B cell (primary cell): Measurements from ENCODE around the gene CTNNA2. TPM values are rescaled to one million over a fixed set of nuclear protein-coding genes. Genes with fewer than 3 reads are reported as not detected.

Experiments
- ATAC-seq: fragments of 200-7000 bp; cut with Tn5 transposase; one replicate; pipeline ENCODE4 v1.10.0; 2021; ENCODE audit warnings: low read depth, mild to moderate bottlenecking, moderate number of reproducible peaks, moderate library complexity
- CTCF ChIA-PET: fragments of 350-600 bp; sonication (Branson Sonifier 250); formaldehyde crosslinking; loops from one replicate; lab custom pipeline; 2021; ENCODE audit warnings: antibody characterized with exemption, inconsistent platforms; lab: Charles Lee
- POLR2A ChIA-PET: fragments of 350-600 bp; sonication (Branson Sonifier 250); formaldehyde crosslinking; loops from one replicate; lab custom pipeline; 2021; ENCODE audit warnings: antibody characterized with exemption; lab: Charles Lee
- DNase-seq: peaks from one replicate; pipeline ENCODE4 v3.0.0; 2013
- H2AFZ ChIP-seq: 2 replicates; pipeline ENCODE4 v1.6.1; 2012; ENCODE audit warnings: mild to moderate bottlenecking, low read depth, low read length; ENCODE audit not compliant: insufficient read depth, poor library complexity, severe bottlenecking
- H3K27ac ChIP-seq, 2 donors: 1 replicate in 1 of 2; 2 replicates in 1 of 2; pipeline ENCODE4 v1.5.1; 2012 to 2013; ENCODE audit warnings: low read length in 2 of 2, mild to moderate bottlenecking in 2 of 2, moderate library complexity in 1 of 2
- H3K27me3 ChIP-seq, 4 experiments: fragments of 200-600 bp in 1 of 4; sonication (generic) in 1 of 4; replicated peaks in 1 of 4; 1 replicate in 2 of 4; 2 replicates in 2 of 4; pipeline versions ENCODE4 v1.6.1 to v1.7.0; 2013 to 2016; ENCODE audit warnings: low read length in 3 of 4, mild to moderate bottlenecking in 2 of 4, mixed read lengths in 1 of 4, moderate library complexity in 1 of 4; ENCODE audit not compliant: insufficient read depth in 4 of 4, control insufficient read depth in 3 of 4; ENCODE audit errors: control extremely low read depth in 1 of 4
- H3K36me3 ChIP-seq, 2 experiments: replicated peaks in 1 of 2; 1 replicate in 1 of 2; 2 replicates in 1 of 2; pipeline versions ENCODE4 v1.6.1 to v1.7.1; 2013; ENCODE audit warnings: low read length in 1 of 2; ENCODE audit not compliant: insufficient read depth in 2 of 2, control insufficient read depth in 1 of 2; ENCODE audit errors: control extremely low read depth in 1 of 2, extremely low read depth in 1 of 2
- H3K4me1 ChIP-seq, 2 donors: fragments of 200-600 bp in 1 of 2; sonication (generic) in 1 of 2; 1 replicate in 1 of 2; 2 replicates in 1 of 2; pipeline versions ENCODE4 v1.5.1 to v1.6.1; 2013 to 2017; ENCODE audit warnings: low read length in 2 of 2; ENCODE audit not compliant: control insufficient read depth in 2 of 2, insufficient read depth in 2 of 2
- H3K4me2 ChIP-seq: replicated peaks from 2 replicates; pipeline ENCODE3; 2012; ENCODE audit warnings: mild to moderate bottlenecking, low read depth, low read length; ENCODE audit not compliant: poor library complexity, severe bottlenecking
- H3K4me3 ChIP-seq, 5 experiments: fragments of 200-600 bp in 1 of 5; sonication (generic) in 1 of 5; 1 replicate in 3 of 5; 2 replicates in 2 of 5; pipeline versions ENCODE4 v1.5.1 to v1.7.0; 2011 to 2016; ENCODE audit warnings: low read length in 4 of 5, mild to moderate bottlenecking in 4 of 5, low read depth in 2 of 5, control low read depth in 1 of 5, moderate library complexity in 1 of 5; ENCODE audit not compliant: insufficient read depth in 1 of 5; ENCODE audit errors: control extremely low read depth in 1 of 5, extremely low read depth in 1 of 5
- H3K79me2 ChIP-seq: fragments of 200-600 bp; sonication (generic); one replicate; pipeline ENCODE4 v1.6.0; 2016; ENCODE audit warnings: low read length; ENCODE audit not compliant: control insufficient read depth, insufficient read depth
- H3K9ac ChIP-seq: fragments of 200-600 bp; sonication (generic); 2 replicates; pipeline ENCODE4 v1.6.1; 2017; ENCODE audit warnings: mild to moderate bottlenecking, low read length, moderate library complexity
- H3K9me3 ChIP-seq, 3 donors: one replicate each; pipeline versions ENCODE4 v1.6.1 to v1.7.1; 2013; ENCODE audit warnings: low read length in 2 of 3; ENCODE audit not compliant: control insufficient read depth in 2 of 3, insufficient read depth in 1 of 3; ENCODE audit errors: control extremely low read depth in 1 of 3
- H4K20me1 ChIP-seq: 2 replicates; pipeline ENCODE4 v1.6.0; 2012; ENCODE audit warnings: mild to moderate bottlenecking, low read length; ENCODE audit not compliant: insufficient read depth, control insufficient read depth, poor library complexity, severe bottlenecking
- H3K27ac Mint-ChIP-seq: one replicate; pipeline ENCODE4 v1.8.0; 2021; ENCODE audit warnings: mixed read lengths
- H3K27me3 Mint-ChIP-seq: one replicate; pipeline ENCODE4 v1.8.0; 2021; ENCODE audit warnings: mixed read lengths
- H3K4me1 Mint-ChIP-seq: one replicate; pipeline ENCODE4 v1.8.0; 2021; ENCODE audit warnings: mixed read lengths
- H3K4me3 Mint-ChIP-seq: one replicate; pipeline ENCODE4 v1.8.0; 2021; ENCODE audit warnings: mixed read lengths
- H3K9me3 Mint-ChIP-seq: one replicate; pipeline ENCODE4 v1.8.0; 2022; ENCODE audit warnings: mixed read lengths; ENCODE audit not compliant: insufficient read depth
- EZH2 ChIP-seq: IDR thresholded peaks from 2 replicates; pipeline ENCODE4 v1.6.1; 2012; ENCODE audit warnings: borderline replicate concordance, low read depth, mild to moderate bottlenecking, moderate library complexity, low read length; ENCODE audit not compliant: insufficient read depth, poor library complexity, severe bottlenecking
- WGBS: methylation state at CpG from one replicate; pipeline ENCODE4 v1.1.5; 2013; ENCODE audit warnings: missing lambda C conversion rate; ENCODE audit not compliant: insufficient coverage; 5-methylcytosine and 5-hydroxymethylcytosine counted together
- intact Hi-C: fragments of 100-400 bp; cut with micrococcal nuclease; formaldehyde crosslinking; loops from one replicate; pipeline ENCODE4 v1.10.0; 2022
- polyA plus RNA-seq: library from polyadenylated mRNA; depleted of rRNA; stranded (reverse); fragments of >200 nt; gene quantifications from 2 replicates; pipeline ENCODE4 v1.2.3, GENCODE V29; 2012
- total RNA-seq, 2 donors: library from RNA; stranded (reverse); fragments of 120-200 nt in 1 of 2; gene quantifications; 1 replicate in 1 of 2; 2 replicates in 1 of 2; pipeline versions ENCODE4 v1.2.3 to v1.2.4, GENCODE V29; 2013 to 2022
- TF ChIP-seq, protein P1 (sequence below): fragments of 200-600 bp; IDR thresholded peaks from one replicate; pipeline ENCODE4 v1.8.0; 2022; ENCODE audit warnings: antibody characterized with exemption, mild to moderate bottlenecking

Gene CTNNA2
- total and polyA plus RNA-seq, 2 donors (not counting 1 experiment from before 2014, with no cell fraction given), result not detected

DNA sequence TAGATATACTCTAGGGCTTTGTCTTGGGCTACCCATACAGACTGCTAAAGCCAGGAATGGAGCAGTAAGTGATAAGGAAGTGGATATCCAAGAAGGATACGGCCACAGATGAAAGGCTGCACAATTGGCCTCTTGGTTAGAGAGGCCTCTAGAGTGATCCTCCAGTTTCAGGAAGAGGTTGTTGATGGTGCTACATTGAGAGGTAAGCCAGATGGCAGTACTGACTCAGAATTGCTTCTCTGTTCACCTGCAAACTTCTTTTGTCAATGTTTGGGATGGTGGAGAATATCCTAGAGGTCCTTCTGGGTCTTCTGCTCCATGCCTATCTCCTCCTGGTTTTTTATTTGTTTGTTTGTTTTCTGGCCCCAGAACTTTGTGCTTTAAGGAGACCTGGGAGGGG is 1018.5 kb downstream of the CTNNA2 start:
- Histone ChIP-seq H2AFZ (no peak overlapping the region), H3K9ac (no peak overlapping the region), H3K9me3 (peaks cover 0 to 8% (median 0%) of the 10 kb centered on the region in 3 donors), H3K36me3 (no peaks in the 10 kb centered on the region), H3K27me3 (no peaks in the 10 kb centered on the region), H3K79me2 (no peaks in the 10 kb centered on the region), H3K4me3 (no peak overlapping the region), H3K4me2 (no peak overlapping the region), H3K4me1 (no peaks in the 10 kb centered on the region), H3K27ac (no peak overlapping the region), H4K20me1 (no peaks in the 10 kb centered on the region)
- ChIA-PET CTCF (no interaction called here), POLR2A (no interaction called here)
- TF ChIP-seq EZH2, result no peak
- TF ChIP-seq, protein P1, sequence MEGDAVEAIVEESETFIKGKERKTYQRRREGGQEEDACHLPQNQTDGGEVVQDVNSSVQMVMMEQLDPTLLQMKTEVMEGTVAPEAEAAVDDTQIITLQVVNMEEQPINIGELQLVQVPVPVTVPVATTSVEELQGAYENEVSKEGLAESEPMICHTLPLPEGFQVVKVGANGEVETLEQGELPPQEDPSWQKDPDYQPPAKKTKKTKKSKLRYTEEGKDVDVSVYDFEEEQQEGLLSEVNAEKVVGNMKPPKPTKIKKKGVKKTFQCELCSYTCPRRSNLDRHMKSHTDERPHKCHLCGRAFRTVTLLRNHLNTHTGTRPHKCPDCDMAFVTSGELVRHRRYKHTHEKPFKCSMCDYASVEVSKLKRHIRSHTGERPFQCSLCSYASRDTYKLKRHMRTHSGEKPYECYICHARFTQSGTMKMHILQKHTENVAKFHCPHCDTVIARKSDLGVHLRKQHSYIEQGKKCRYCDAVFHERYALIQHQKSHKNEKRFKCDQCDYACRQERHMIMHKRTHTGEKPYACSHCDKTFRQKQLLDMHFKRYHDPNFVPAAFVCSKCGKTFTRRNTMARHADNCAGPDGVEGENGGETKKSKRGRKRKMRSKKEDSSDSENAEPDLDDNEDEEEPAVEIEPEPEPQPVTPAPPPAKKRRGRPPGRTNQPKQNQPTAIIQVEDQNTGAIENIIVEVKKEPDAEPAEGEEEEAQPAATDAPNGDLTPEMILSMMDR, result no peak
- intact Hi-C loops, result no loop called here
- 89% methylated on average over 1 of the region's 1 CpG for WGBS
- H3K27me3 Mint-ChIP-seq, result no peaks in the 10 kb centered on the region
- H3K27ac Mint-ChIP-seq, result no peak overlapping the region
- H3K4me3 Mint-ChIP-seq, result no peak overlapping the region
- H3K4me1 Mint-ChIP-seq, result no peaks in the 10 kb centered on the region
- no peak for ATAC-seq
- peaks cover 2% of the 10 kb centered on the region for H3K9me3 Mint-ChIP-seq
- DNase-seq, result no peak

DNA sequence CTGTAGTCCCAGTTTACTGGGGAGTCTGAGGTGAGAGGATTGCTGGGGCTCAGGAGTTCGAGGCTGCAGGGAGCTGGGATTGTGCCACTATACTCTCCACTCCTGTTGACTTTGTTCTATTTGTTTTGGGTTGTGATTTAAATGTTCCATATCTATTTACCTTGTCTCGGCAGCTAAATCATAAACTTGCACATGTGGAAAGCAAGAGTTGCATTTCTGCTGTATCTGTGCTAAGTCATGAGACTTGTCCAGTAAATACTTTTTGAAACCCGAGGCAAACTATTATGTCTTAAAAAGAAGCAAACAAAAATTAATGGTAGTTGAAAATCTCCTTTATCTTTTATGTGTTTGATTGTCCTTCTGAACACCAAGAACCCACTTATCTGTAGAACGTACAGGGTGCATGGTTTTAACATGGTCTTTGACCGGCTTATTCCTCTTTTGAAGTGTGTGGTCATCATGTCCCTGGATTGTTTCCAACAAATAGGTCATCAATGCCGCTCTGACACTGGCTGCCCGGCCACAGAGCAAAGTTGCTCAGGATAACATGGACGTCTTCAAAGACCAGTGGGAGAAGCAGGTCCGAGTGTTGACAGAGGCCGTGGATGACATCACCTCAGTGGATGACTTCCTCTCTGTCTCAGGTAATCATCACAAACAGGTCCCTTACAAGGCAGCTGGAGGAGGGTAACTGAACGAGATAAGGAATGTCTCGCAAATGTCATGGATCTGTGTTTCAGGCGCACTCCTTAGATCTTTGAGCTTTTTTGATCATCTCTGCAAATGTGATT is 1032.8 kb downstream of the CTNNA2 start:
- 85% methylated on average over 9 of the region's 13 CpGs for WGBS
- no peak overlapping the region for H3K4me3 Mint-ChIP-seq

More for the DNA sequence above, 1032.8 kb downstream of the CTNNA2 start:
- Mint-ChIP-seq H3K9me3 (peaks cover 2% of the 10 kb centered on the region), H3K4me1 (no peaks in the 10 kb centered on the region), H3K27me3 (no peaks in the 10 kb centered on the region), H3K27ac (no peak overlapping the region)
- ChIA-PET CTCF (no interaction called here), POLR2A (no interaction called here)
- Histone ChIP-seq H2AFZ (no peak overlapping the region), H3K79me2 (no peaks in the 10 kb centered on the region), H3K27ac (no peak overlapping the region), H3K9me3 (peaks cover 0 to 4% (median 0%) of the 10 kb centered on the region in 3 donors), H3K4me1 (no peaks in the 10 kb centered on the region), H3K36me3 (no peaks in the 10 kb centered on the region), H3K27me3 (no peaks in the 10 kb centered on the region), H3K9ac (no peak overlapping the region), H4K20me1 (no peaks in the 10 kb centered on the region), H3K4me3 (no peak overlapping the region), H3K4me2 (no peak overlapping the region)
- no peak for ATAC-seq
- TF ChIP-seq EZH2, result no peak
- TF ChIP-seq, protein P1, result no peak
- no peak for DNase-seq
- intact Hi-C loops, result no loop called here
